Measurements from ENCODE around the gene WBP1.
"Not testable (repeated sequence)": the region's sequence is repeated elsewhere in the genome, so short reads cannot be mapped to it uniquely, and the experiment has no call there.

The WBP1 gene

GRCh38 chr2:74483675-74484164 lies 25.5 kb downstream of the WBP1 start:
- Histone ChIP-seq H3K4me3 (ENCODE audit: low read length) (peak overlapping the region; percentile 91), H3K4me1 (ENCODE audit: control insufficient read depth, insufficient read depth, low read length) (peaks cover 18% of the 10 kb centered on the region)
- H3K36me3 ChIP-seq (ENCODE audit: control insufficient read depth, insufficient read depth, low read length); H3K27me3 ChIP-seq (ENCODE audit: control insufficient read depth, insufficient read depth, low read length); H3K27ac ChIP-seq (ENCODE audit: low read depth, low read length); H3K9ac ChIP-seq (ENCODE audit: low read length): not testable (repeated sequence)

- Histone ChIP-seq H3K9ac (ENCODE audit: low read length) (no peak overlapping the region), H3K4me3 (ENCODE audit: low read length) (no peak overlapping the region), H3K27ac (ENCODE audit: low read depth, low read length) (no peak overlapping the region), H3K4me1 (ENCODE audit: control insufficient read depth, insufficient read depth, low read length) (peaks cover 13% of the 10 kb centered on the region), H3K27me3 (ENCODE audit: control insufficient read depth, insufficient read depth, low read length) (no peaks in the 10 kb centered on the region), H3K36me3 (ENCODE audit: control insufficient read depth, insufficient read depth, low read length) (peaks cover 11% of the 10 kb centered on the region)
These were observed 27.9 kb downstream of the WBP1 start for GRCh38 chr2:74486141-74486540.

GRCh38 chr2:74488643-74489481 lies 30.6 kb downstream of the WBP1 start:
- H3K27me3 ChIP-seq (ENCODE audit: control insufficient read depth, insufficient read depth, low read length), result no peaks in the 10 kb centered on the region
- no peak overlapping the region for H3K9ac ChIP-seq (ENCODE audit: low read length)
- no peak overlapping the region for H3K27ac ChIP-seq (ENCODE audit: low read depth, low read length)
- H3K36me3 ChIP-seq (ENCODE audit: control insufficient read depth, insufficient read depth, low read length), result peaks cover 27% of the 10 kb centered on the region
- no peak overlapping the region for H3K4me3 ChIP-seq (ENCODE audit: low read length)
- H3K4me1 ChIP-seq (ENCODE audit: control insufficient read depth, insufficient read depth, low read length), result no peaks in the 10 kb centered on the region

GRCh38 chr2:74489906-74490305 lies 31.7 kb downstream of the WBP1 start:
- H3K4me3 ChIP-seq (ENCODE audit: low read length), result no peak overlapping the region
- H3K27me3 ChIP-seq (ENCODE audit: control insufficient read depth, insufficient read depth, low read length), result no peaks in the 10 kb centered on the region
- no peaks in the 10 kb centered on the region for H3K4me1 ChIP-seq (ENCODE audit: control insufficient read depth, insufficient read depth, low read length)
- H3K9ac ChIP-seq (ENCODE audit: low read length), result no peak overlapping the region
- peaks cover 32% of the 10 kb centered on the region for H3K36me3 ChIP-seq (ENCODE audit: control insufficient read depth, insufficient read depth, low read length)
- no peak overlapping the region for H3K27ac ChIP-seq (ENCODE audit: low read depth, low read length)

DNA sequence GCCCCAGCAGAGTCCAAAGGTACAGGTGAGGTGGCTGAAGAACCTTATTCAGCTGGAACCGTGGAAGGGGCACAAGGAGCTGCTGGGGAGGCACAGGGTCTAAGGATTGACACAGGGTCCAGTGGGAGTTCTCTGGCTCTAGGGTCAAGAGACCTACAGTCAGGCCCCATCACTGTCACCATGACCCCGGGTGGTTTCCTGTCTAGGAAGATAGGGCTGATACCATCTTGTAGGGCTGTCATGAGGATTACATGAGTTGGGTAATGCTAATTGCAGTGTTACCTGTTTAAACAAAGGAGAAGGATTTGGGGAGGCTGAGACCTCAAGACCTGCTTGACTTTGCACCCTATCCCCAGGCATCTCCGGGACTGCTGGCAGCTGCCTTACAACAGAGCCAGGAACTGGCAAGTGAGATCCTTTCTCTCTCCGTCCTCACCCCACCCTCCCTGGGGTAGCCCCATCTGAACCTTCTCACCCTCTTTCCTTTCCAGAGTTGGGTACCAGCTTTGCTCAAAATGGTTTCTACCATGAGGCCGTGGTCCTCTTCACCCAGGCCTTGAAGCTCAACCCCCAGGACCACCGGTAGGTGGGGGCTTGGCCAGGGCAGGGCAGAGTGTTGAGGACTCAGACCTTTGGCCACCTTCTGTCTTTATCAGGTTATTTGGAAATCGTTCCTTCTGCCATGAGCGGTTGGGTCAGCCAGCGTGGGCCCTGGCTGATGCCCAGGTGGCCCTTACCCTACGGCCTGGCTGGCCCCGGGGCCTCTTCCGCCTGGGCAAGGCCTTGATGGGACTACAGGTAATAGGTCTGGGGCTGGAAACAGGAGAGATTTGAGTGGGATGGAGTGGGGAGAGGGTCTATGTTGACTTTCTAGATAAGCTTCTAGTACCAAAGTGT lies 33.7 kb downstream of the WBP1 start:
- no peaks in the 10 kb centered on the region for H3K4me1 ChIP-seq (ENCODE audit: control insufficient read depth, insufficient read depth, low read length)
- no peaks in the 10 kb centered on the region for H3K27me3 ChIP-seq (ENCODE audit: control insufficient read depth, insufficient read depth, low read length)
- H3K4me3 ChIP-seq (ENCODE audit: low read length), result no peak overlapping the region
- H3K27ac ChIP-seq (ENCODE audit: low read depth, low read length), result no peak overlapping the region
- no peak overlapping the region for H3K9ac ChIP-seq (ENCODE audit: low read length)
- peaks cover 32% of the 10 kb centered on the region for H3K36me3 ChIP-seq (ENCODE audit: control insufficient read depth, insufficient read depth, low read length)

GRCh38 chr2:74493546-74493945 lies 35.3 kb downstream of the WBP1 start:
- Histone ChIP-seq H3K36me3 (ENCODE audit: control insufficient read depth, insufficient read depth, low read length) (peaks cover 32% of the 10 kb centered on the region), H3K4me3 (ENCODE audit: low read length) (no peak overlapping the region)

DNA sequence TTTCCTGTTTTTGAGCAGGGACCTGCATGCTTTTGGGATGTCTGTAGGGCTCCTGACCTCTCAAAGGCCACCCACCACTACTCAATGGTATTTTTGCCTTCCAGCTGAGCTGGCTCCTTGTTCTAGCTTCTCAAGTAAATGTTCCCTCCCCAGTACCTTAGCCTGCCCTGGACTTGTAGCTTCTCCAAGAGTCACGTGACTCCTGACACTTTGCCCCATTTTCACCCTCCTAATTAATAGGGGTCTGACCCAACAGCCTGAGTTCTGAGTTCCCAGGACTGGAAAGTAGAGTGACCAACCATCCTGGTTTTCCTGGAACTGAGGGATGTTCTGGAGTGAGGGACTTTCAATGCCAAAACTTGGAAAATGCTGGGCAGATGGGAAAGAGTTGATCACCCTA lies 37.2 kb downstream of the WBP1 start:
- H3K9ac ChIP-seq (ENCODE audit: low read length), result no peak overlapping the region
- H3K4me3 ChIP-seq (ENCODE audit: low read length), result no peak overlapping the region
- H3K27me3 ChIP-seq (ENCODE audit: control insufficient read depth, insufficient read depth, low read length), result peaks cover 23% of the 10 kb centered on the region
- H3K36me3 ChIP-seq (ENCODE audit: control insufficient read depth, insufficient read depth, low read length), result peaks cover 27% of the 10 kb centered on the region
- peaks cover 8% of the 10 kb centered on the region for H3K4me1 ChIP-seq (ENCODE audit: control insufficient read depth, insufficient read depth, low read length)
- H3K27ac ChIP-seq (ENCODE audit: low read depth, low read length), result no peak overlapping the region

More at GRCh38 chr2:74493546-74493945, 35.3 kb downstream of the WBP1 start:
- peaks cover 10% of the 10 kb centered on the region for H3K27me3 ChIP-seq (ENCODE audit: control insufficient read depth, insufficient read depth, low read length)
- peaks cover 5% of the 10 kb centered on the region for H3K4me1 ChIP-seq (ENCODE audit: control insufficient read depth, insufficient read depth, low read length)
- no peak overlapping the region for H3K27ac ChIP-seq (ENCODE audit: low read depth, low read length)
- H3K9ac ChIP-seq (ENCODE audit: low read length), result no peak overlapping the region

GRCh38 chr2:74496997-74497776 lies 38.9 kb downstream of the WBP1 start:
- Histone ChIP-seq H3K4me3 (ENCODE audit: low read length) (peak overlapping the region; percentile 68), H3K4me1 (ENCODE audit: control insufficient read depth, insufficient read depth, low read length) (peaks cover 8% of the 10 kb centered on the region), H3K27me3 (ENCODE audit: control insufficient read depth, insufficient read depth, low read length) (peaks cover 26% of the 10 kb centered on the region), H3K36me3 (ENCODE audit: control insufficient read depth, insufficient read depth, low read length) (peaks cover 14% of the 10 kb centered on the region), H3K9ac (ENCODE audit: low read length) (no peak overlapping the region), H3K27ac (ENCODE audit: low read depth, low read length) (no peak overlapping the region)

DNA sequence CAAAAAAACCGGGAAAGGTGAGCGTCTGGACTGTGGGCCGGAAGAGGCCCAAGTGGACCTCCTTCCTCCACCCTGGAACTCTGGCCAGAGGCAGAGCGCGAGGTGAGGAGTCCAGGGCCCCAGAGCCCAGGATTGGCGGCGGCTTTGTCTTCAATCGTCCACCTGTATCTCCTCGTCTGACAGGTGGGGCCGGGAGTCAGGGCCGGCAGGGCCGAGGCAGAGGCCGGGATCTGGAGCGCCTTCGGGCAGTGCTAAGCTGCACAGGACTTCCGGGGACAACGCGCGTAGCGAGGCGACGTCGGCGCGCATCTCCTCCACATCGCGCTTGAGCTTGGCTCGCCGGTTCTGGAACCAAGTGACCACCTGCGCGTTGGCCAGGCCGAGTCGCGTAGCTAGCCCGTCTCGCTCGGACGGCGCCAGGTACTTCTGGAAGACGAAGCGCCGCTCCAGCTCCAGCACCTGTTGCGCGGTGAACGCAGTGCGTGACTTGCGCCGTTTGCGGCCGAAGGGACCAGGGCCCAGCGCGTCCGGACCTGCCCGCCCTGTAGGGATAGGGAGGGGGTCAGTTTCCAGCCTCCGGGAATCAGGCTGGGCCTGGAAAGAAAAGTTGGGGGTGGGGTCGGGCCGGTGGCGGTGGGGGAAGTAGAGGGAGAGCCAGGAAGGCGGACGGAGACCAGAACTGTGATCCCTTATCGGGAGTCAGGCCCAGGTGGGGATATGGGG lies 39.7 kb downstream of the WBP1 start:
- Histone ChIP-seq H3K36me3 (ENCODE audit: control insufficient read depth, insufficient read depth, low read length) (peaks cover 8% of the 10 kb centered on the region), H3K27me3 (ENCODE audit: control insufficient read depth, insufficient read depth, low read length) (peaks cover 27% of the 10 kb centered on the region), H3K4me3 (ENCODE audit: low read length) (peak overlapping the region; percentile 68), H3K9ac (ENCODE audit: low read length) (peak overlapping the region; percentile 36), H3K4me1 (ENCODE audit: control insufficient read depth, insufficient read depth, low read length) (peaks cover 11% of the 10 kb centered on the region), H3K27ac (ENCODE audit: low read depth, low read length) (no peak overlapping the region)

DNA sequence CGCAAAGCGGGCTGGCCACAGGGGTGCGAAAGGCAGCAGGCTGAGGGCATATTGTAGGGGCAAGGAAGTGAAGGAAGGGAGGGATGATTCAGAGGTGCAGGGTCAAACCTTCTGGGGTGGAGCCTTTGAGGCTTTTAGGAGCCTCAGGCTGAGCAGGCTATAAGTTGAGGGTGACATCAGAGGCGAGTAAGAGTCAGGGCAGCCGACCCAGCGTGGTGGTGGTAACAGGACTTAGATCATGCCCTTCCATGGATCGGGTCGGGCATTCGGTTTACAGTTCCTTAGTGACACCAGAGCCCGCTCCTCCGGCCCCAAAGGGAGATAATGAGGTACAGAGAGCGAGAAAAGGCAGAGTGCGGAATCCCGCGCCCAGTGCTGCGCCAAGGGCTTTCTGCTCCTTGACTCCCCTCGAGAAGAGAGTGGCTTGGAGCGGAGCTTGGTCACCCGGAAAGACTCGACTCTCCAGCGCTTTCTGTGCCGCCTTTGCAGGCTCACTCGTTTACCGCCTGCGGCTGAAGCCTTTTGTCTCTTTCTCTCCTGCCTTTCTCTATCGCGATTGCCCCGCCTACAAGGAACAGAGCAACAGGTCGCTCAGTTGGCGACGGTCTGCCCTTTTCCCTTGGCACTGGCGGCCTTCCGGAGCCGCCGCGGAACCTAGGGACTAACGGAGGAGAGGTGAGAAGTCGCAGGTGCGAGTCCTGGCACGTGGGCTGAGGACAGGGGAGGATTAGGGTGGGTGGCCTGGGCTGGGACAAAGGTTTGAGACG lies 40.4 kb downstream of the WBP1 start:
- Histone ChIP-seq H3K4me1 (ENCODE audit: control insufficient read depth, insufficient read depth, low read length) (peaks cover 11% of the 10 kb centered on the region), H3K27ac (ENCODE audit: low read depth, low read length) (no peak overlapping the region)

More for the DNA sequence above, 40.4 kb downstream of the WBP1 start:
- Histone ChIP-seq H3K9ac (ENCODE audit: low read length) (no peak overlapping the region), H3K27me3 (ENCODE audit: control insufficient read depth, insufficient read depth, low read length) (peaks cover 27% of the 10 kb centered on the region), H3K36me3 (ENCODE audit: control insufficient read depth, insufficient read depth, low read length) (peaks cover 5% of the 10 kb centered on the region), H3K4me3 (ENCODE audit: low read length) (peak overlapping the region; percentile 68)
